AG04450 (cell line): ENCODE measurements around the gene CENPK. TPM values are rescaled to one million over a fixed set of nuclear protein-coding genes. Genes with fewer than 3 reads are reported as not detected.
A peak's percentile ranks its signal among the peaks of the same experiment; 100 is the strongest.

ENCODE experiments used
- CTCF ChIA-PET: fragments of 300-600, 350-600 bp; formaldehyde crosslinking; extraction: SDS; loops from one replicate; lab custom pipeline; 2022; ENCODE audit warnings: antibody characterized with exemption, inconsistent platforms; lab: Charles Lee
- POLR2A ChIA-PET: fragments of 350-600 bp; formaldehyde crosslinking; extraction: SDS; loops from one replicate; lab custom pipeline; 2021; ENCODE audit warnings: antibody characterized with exemption, inconsistent platforms; lab: Yijun Ruan, JAX
- DNase-seq: peaks from one replicate; pipeline ENCODE4 v3.0.0-alpha.2; 2011; ENCODE audit warnings: low read depth, low spot score
- H3K27ac ChIP-seq: one replicate; pipeline ENCODE4 v1.5.1; 2012; ENCODE audit warnings: low read depth, low read length, control low read depth
- H3K27me3 ChIP-seq: one replicate; pipeline ENCODE4 v1.6.0; 2012; ENCODE audit warnings: low read length; ENCODE audit not compliant: control insufficient read depth, insufficient read depth
- H3K4me3 ChIP-seq: 2 replicates; pipeline ENCODE4 v1.5.1; 2011; ENCODE audit warnings: mild to moderate bottlenecking, low read depth, low read length, control low read depth
- H3K9me3 ChIP-seq: 2 replicates; pipeline ENCODE4 v1.5.1; 2012; ENCODE audit warnings: low read length; ENCODE audit not compliant: control insufficient read depth, insufficient read depth
- CTCF ChIP-seq: IDR thresholded peaks from 2 replicates; pipeline ENCODE4 v1.5.1; 2011; ENCODE audit warnings: low read depth, low read length, control low read depth, inconsistent platforms
- polyA plus RNA-seq: library from polyadenylated mRNA; depleted of rRNA; stranded (reverse); fragments of >200 nt; gene quantifications from 2 replicates; pipeline ENCODE4 v1.2.3, GENCODE V29; 2011

The CENPK gene
- polyA plus RNA-seq, 1 experiment, result 6.4 TPM

DNA sequence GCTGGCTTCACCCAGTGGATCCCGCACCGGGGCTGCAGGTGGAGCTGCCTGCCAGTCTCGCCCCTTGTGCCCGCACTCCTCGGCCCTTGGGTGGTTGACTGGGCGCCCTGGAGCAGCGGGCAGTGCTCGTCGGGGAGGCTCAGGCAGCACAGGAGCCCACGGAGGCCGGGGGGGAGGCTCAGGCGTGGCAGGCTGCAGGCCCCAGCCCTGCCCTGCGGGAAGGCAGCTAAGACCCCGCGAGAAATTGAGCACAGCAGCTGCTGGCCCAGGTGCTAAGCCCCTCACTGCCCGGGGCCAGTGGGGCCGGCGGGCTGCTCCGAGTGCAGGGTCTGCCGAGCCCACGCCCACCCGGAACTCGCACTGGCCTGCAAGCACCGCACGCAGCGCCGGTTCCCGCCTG is 77.6 kb downstream of the CENPK start:
- Histone ChIP-seq H3K27me3 (no peaks in the 10 kb centered on the region), H3K9me3 (peaks cover 7% of the 10 kb centered on the region; the same call in 1 of the 2 replicates), H3K4me3 (no peak overlapping the region), H3K27ac (no peak overlapping the region)
- ChIA-PET CTCF (interaction anchor here (1.7 to 5.5 kb wide), 4 partner anchors 385 to 701 kb away, joined by 3 to 123 read pairs (median 45); no protein-coding TSS in a partner anchor), POLR2A (no interaction called here)
- no peak for DNase-seq
- TF ChIP-seq CTCF, result no peak

DNA sequence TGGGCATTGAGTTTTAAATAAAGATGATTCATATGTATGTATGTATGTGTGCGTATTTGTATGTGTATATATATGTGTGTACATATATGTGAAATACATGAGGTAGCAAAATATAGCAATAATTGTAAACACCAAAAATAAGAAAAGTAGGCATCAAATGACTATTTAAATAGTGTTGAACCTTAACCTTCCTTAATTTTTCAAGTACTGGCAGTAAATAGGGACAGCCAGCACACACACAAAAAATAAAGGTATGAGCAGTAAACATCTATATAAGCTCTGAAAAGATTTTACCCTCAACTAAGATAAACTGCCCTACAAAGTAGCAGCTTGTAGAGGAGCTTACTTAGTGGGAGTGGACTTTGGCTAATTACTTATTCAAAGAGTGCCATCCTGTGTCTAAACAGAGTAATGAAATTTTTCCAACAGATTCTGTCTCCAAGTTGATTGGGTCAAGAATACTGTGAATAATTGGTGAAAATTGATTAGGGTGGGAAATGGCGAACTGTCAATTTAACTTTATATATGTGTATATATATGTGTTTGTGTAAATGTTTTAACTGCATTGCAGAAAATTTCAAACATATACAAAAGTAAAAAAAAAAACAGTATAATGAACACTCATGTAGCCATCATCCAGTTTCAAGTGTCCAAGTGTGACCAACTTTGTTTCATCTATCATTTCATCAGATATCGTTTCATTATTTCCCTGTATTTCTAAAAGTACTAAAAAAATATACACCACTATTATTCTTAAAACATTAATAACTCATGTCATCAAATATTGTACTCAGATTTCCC is 79.2 kb downstream of the CENPK start:
- ChIA-PET POLR2A (interaction anchor here (0.7 to 4.3 kb wide), 3 partner anchors 184 to 448 kb away, joined by 3 to 31 read pairs (median 3); no protein-coding TSS in a partner anchor), CTCF (interaction anchor here (0.6 to 5.5 kb wide), 35 partner anchors 8 to 1254 kb away, joined by 3 to 123 read pairs (median 4); no protein-coding TSS in a partner anchor)
- Histone ChIP-seq H3K27ac (no peak overlapping the region), H3K27me3 (no peaks in the 10 kb centered on the region), H3K9me3 (peaks cover 7% of the 10 kb centered on the region; the same call in 1 of the 2 replicates), H3K4me3 (peak overlapping the region; percentile 68)
- peak; percentile 54 for TF ChIP-seq CTCF
- DNase-seq, result no peak

- CTCF ChIA-PET, result interaction anchor here (0.6 to 5.5 kb wide), 38 partner anchors 8 to 1254 kb away, joined by 3 to 123 read pairs (median 4); no protein-coding TSS in a partner anchor
- DNase-seq, result no peak
- peak overlapping the region; percentile 68 for H3K4me3 ChIP-seq
- POLR2A ChIA-PET, result interaction anchor here (0.7 to 4.3 kb wide), 4 partner anchors 21 to 448 kb away, joined by 3 to 31 read pairs (median 4); no protein-coding TSS in a partner anchor
- peaks cover 7% of the 10 kb centered on the region; the same call in 1 of the 2 replicates for H3K9me3 ChIP-seq
- peak overlapping the region; percentile 85 for H3K27ac ChIP-seq
- TF ChIP-seq CTCF, result no peak
- H3K27me3 ChIP-seq, result no peaks in the 10 kb centered on the region
Measured at GRCh38 chr5:65482736-65483545, 80.0 kb downstream of the CENPK start.

DNA sequence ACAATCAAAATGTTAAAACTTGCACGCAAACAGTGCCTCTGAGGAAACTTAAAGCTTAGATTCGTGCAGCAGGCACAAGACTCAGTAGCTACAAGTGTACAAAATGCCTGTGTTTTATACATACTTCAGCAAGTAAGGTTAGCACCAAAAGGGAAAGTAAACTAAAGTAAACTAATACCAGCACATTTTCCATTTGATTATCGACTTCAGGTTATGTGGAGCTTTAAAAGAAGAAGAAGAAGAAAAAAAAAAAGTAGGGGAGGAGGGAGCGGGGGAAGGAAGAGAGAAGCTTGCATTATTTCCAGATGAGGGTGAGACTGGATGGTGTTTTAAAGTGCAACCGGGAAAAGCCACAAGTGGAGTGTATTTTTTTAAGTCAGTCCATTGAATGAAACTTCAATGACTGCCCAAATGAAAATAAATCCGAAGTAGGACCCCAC is 80.7 kb downstream of the CENPK start:
- CTCF ChIA-PET, result interaction anchor here (0.6 to 5.5 kb wide), 11 partner anchors 230 to 847 kb away, joined by 3 to 123 read pairs (median 6); no protein-coding TSS in a partner anchor
- no peaks in the 10 kb centered on the region for H3K27me3 ChIP-seq

More for the DNA sequence above, 80.7 kb downstream of the CENPK start:
- POLR2A ChIA-PET, result interaction anchor here (0.7 to 4.3 kb wide), 5 partner anchors 20 to 447 kb away, joined by 3 to 31 read pairs (median 4); no protein-coding TSS in a partner anchor
- DNase-seq, result no peak
- TF ChIP-seq CTCF, result no peak
- Histone ChIP-seq H3K4me3 (peak overlapping the region; percentile 68), H3K27ac (peak overlapping the region; percentile 85), H3K9me3 (peaks cover 7% of the 10 kb centered on the region; the same call in 1 of the 2 replicates)
